Activated T-helper 2 cell treated with anti-CD3 and anti-CD28 coated beads, Interferon-gamma antibody, Interleukin-2, Interleukin-4, amounts not matched to agents 10 μg/mL and 5 μg/mL and 100 μg/mL, durations not matched to agents 14 hours and 24 hours and 36 hours (primary cell): Measurements from ENCODE around the gene CMTM5. TPM values are rescaled to one million over a fixed set of nuclear protein-coding genes. Genes with fewer than 3 reads are reported as not detected.

Source experiments
- DNase-seq: peaks from one replicate; pipeline ENCODE4 v3.0.0; 2021; ENCODE audit warnings: low spot score
- H3K27ac Mint-ChIP-seq: one replicate; pipeline ENCODE4 v1.8.0; 2021; ENCODE audit warnings: mixed read lengths
- H3K27me3 Mint-ChIP-seq: one replicate; pipeline ENCODE4 v1.8.0; 2021; ENCODE audit warnings: low read depth, mixed read lengths
- H3K36me3 Mint-ChIP-seq: one replicate; pipeline ENCODE4 v1.8.0; 2021; ENCODE audit warnings: low read depth, mixed read lengths
- H3K4me1 Mint-ChIP-seq: one replicate; pipeline ENCODE4 v1.8.0; 2021; ENCODE audit warnings: low read depth, mixed read lengths
- H3K4me3 Mint-ChIP-seq: one replicate; pipeline ENCODE4 v1.8.0; 2021; ENCODE audit warnings: low read depth, mild to moderate bottlenecking, moderate library complexity, mixed read lengths
- H3K9me3 Mint-ChIP-seq: one replicate; pipeline ENCODE4 v1.8.0; 2021; ENCODE audit warnings: mixed read lengths
- intact Hi-C: fragments of 100-400 bp; cut with micrococcal nuclease; formaldehyde crosslinking; loops from one replicate; pipeline ENCODE4 v1.15.1; 2023
- total RNA-seq: library from RNA; stranded (reverse); gene quantifications from 2 replicates; pipeline ENCODE4 v1.2.3, GENCODE V29; 2022

The CMTM5 gene
- total RNA-seq, 1 donor from 2014 or later, result not detected

GRCh38 chr14:23351681-23352505, 25.0 kb upstream of the CMTM5 start:
- DNase-seq, result no peak

DNA sequence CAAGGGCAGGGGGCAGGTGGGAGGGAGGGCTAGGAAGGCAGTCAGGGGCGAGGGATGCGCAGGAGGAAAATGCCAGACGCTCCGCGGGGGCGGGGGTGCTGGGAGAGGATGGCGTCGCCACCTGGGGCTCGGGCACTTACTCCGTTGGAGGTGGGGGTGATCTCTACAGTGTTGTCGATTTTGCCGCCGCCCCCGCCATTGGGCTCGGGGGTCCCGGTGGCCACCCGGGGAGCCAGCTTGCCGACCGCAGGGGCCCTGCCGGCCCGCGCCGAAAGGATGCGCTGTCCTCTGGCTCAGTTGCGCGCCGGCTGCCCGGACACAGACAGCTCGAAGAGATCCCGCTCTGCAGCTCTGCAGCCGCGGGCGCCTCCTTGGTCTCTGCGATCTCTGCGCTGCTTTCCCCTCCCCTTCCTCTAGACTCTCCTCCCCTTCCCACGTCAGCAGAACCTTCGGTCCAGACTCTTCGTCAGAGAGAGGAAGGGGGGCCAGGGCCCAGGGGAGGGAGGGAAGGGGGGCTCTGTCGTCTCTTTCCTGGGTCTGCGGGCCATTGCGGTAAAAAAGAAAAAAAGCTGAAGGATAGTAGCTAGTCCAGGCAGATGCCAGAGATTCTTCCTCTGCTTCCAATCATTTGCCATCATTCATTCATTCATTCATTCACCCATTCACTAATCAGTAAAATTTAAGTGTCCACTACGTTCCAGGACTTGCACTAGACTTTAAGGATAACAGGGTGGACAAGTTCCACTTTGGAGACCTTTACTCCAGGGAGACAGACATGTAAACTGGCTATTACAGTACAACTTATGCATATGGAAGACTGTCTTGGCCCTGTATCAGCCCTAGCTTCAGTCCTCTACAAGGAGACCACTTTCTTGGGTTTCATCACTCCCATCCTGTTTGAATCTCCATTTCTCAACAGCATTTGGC, 24.1 kb upstream of the CMTM5 start, which contains the start of gene SLC22A17:
Gene SLC22A17, minus strand, starts transcription at position 382 of the 927 bp plus-strand sequence.
- Mint-ChIP-seq H3K36me3 (no peaks in the 10 kb centered on the region), H3K9me3 (no peaks in the 10 kb centered on the region), H3K4me1 (peaks cover 3% of the 10 kb centered on the region), H3K27ac (no peak within 1 kb of the TSS), H3K27me3 (peaks cover 45% of the 10 kb centered on the region), H3K4me3 (peak within 1 kb of the TSS; percentile 72)
- intact Hi-C loops, result no loop called here
- DNase-seq, result peak; percentile 24

More at GRCh38 chr14:23351681-23352505, 25.0 kb upstream of the CMTM5 start:
- intact Hi-C loops, result no loop called here
- H3K4me3 Mint-ChIP-seq, result peak overlapping the region; percentile 45
- no peak overlapping the region for H3K27ac Mint-ChIP-seq
- peaks cover 3% of the 10 kb centered on the region for H3K4me1 Mint-ChIP-seq
- no peaks in the 10 kb centered on the region for H3K36me3 Mint-ChIP-seq
- peaks cover 45% of the 10 kb centered on the region for H3K27me3 Mint-ChIP-seq
- H3K9me3 Mint-ChIP-seq, result no peaks in the 10 kb centered on the region

DNA sequence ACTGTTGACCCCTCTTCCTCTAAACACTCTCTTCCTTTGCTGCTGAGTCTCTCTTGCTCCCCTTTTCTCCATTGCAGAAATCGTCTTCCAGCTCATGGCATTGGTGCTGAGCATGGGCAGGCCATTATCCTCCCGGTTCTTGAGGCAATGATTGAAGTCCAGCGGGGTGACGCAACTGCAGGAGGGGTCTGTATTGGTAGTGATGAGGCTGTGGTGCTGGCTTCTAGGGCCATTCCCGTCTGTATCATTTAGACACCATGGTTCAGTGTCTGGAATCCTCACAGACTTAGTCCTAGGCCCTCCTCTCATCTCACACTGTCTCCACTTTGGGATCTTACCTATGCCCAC, 23.4 kb upstream of the CMTM5 start:
- no peak overlapping the region for H3K27ac Mint-ChIP-seq
- peaks cover 45% of the 10 kb centered on the region for H3K27me3 Mint-ChIP-seq
- H3K4me3 Mint-ChIP-seq, result peak overlapping the region; percentile 72

GRCh38 chr14:23354990-23355389, 21.9 kb upstream of the CMTM5 start:
- Mint-ChIP-seq H3K4me3 (no peak overlapping the region), H3K27ac (no peak overlapping the region), H3K36me3 (no peaks in the 10 kb centered on the region)

More for the DNA sequence above, 23.4 kb upstream of the CMTM5 start:
- peaks cover 3% of the 10 kb centered on the region for H3K4me1 Mint-ChIP-seq
- no peaks in the 10 kb centered on the region for H3K36me3 Mint-ChIP-seq
- no peaks in the 10 kb centered on the region for H3K9me3 Mint-ChIP-seq
- intact Hi-C loops, result no loop called here
- no peak for DNase-seq

GRCh38 chr14:23355871-23356435, 20.9 kb upstream of the CMTM5 start:
- Mint-ChIP-seq H3K27ac (no peak overlapping the region), H3K9me3 (no peaks in the 10 kb centered on the region), H3K4me3 (no peak overlapping the region), H3K36me3 (no peaks in the 10 kb centered on the region), H3K27me3 (peaks cover 39% of the 10 kb centered on the region), H3K4me1 (peaks cover 3% of the 10 kb centered on the region)
- intact Hi-C loops, result no loop called here
- no peak for DNase-seq

More at GRCh38 chr14:23354990-23355389, 21.9 kb upstream of the CMTM5 start:
- Mint-ChIP-seq H3K27me3 (peaks cover 46% of the 10 kb centered on the region), H3K9me3 (no peaks in the 10 kb centered on the region), H3K4me1 (peaks cover 3% of the 10 kb centered on the region)
- no peak for DNase-seq
- intact Hi-C loops, result no loop called here

DNA sequence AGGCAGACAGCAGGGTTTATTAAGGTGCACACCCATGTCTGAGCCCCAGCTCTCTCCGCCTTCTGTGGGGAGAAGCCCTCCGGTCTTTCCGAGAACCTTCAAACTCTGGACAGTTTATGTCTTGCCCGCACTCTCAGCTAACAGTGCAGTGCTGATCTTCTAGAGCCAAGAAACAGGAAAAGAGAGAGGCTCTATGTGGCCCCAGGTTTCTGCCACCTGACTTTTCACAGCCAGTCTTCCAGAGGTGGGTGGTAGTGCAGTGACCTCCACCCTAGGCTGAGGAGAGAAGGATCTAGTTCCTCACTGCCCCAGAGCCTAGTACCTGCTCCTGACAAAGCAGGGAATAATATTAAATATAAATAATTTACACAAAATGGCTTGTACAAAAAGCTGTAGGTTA, 20.2 kb upstream of the CMTM5 start:
- H3K9me3 Mint-ChIP-seq, result no peaks in the 10 kb centered on the region
- intact Hi-C loops, result no loop called here
- no peak overlapping the region for H3K4me3 Mint-ChIP-seq
- H3K36me3 Mint-ChIP-seq, result no peaks in the 10 kb centered on the region
- no peak for DNase-seq
- H3K4me1 Mint-ChIP-seq, result peaks cover 3% of the 10 kb centered on the region
- H3K27ac Mint-ChIP-seq, result no peak overlapping the region
- peaks cover 36% of the 10 kb centered on the region for H3K27me3 Mint-ChIP-seq

DNA sequence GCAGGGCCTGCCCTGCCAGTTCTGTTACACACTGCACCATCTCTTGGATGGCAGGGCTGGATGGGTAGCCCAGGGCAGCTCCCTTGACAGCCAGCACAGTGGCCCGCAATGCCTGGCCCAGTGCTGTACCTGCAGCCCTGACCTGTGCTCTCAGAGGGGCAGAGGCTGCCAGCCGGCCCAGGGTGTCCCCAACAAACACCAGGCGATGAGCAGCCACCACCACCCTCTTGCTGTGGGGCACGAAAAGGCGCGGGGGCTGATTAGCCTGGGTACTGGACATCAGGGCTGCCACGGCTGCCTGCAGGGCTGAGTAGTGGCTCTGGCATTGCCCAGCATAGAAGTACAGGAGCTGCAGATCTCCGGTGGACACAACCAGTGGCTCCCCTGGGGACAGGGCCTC, 19.6 kb upstream of the CMTM5 start:
- H3K9me3 Mint-ChIP-seq, result no peaks in the 10 kb centered on the region
- H3K4me1 Mint-ChIP-seq, result peaks cover 3% of the 10 kb centered on the region
- DNase-seq, result no peak
- H3K4me3 Mint-ChIP-seq, result no peak overlapping the region
- H3K27ac Mint-ChIP-seq, result no peak overlapping the region
- peaks cover 36% of the 10 kb centered on the region for H3K27me3 Mint-ChIP-seq
- H3K36me3 Mint-ChIP-seq, result no peaks in the 10 kb centered on the region
- intact Hi-C loops, result no loop called here

- Mint-ChIP-seq H3K9me3 (no peaks in the 10 kb centered on the region), H3K4me1 (peaks cover under 1% of the 10 kb centered on the region), H3K36me3 (no peaks in the 10 kb centered on the region), H3K4me3 (no peak overlapping the region), H3K27me3 (peaks cover 33% of the 10 kb centered on the region), H3K27ac (no peak overlapping the region)
- intact Hi-C loops, result no loop called here
- DNase-seq, result no peak
These were observed 18.8 kb upstream of the CMTM5 start for GRCh38 chr14:23358042-23358441.

DNA sequence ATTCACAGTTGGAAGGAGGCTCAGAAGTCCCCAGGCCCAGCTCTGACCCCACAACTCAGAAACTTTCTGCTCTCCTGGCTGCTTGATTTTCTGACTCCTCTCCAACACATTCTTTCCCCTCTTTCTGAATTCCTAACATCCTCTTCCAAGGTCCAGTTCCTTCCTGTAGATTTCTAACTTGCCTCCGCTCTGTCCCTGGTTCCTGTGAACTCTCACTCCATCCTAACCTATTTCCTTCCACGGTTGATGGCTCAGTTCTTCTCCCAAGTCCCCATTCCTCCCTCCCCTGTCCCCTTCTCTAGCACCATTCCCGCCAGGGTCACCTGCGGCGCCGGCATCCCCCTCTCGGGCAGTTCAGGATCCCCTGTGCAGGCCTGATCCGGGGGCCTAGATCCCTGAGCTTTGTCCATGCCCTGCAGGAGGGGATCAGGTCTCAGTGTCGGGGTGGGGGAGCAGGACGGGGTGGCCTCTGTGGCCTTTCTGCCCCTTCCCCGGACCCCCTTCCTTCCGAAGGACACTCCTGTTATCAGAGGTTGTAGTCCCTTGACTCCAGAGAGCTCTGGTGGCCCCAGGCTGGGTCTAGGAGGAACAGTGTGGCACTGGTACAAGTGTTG, 18.2 kb upstream of the CMTM5 start:
- H3K4me1 Mint-ChIP-seq, result no peaks in the 10 kb centered on the region
- no peaks in the 10 kb centered on the region for H3K36me3 Mint-ChIP-seq
- no peaks in the 10 kb centered on the region for H3K9me3 Mint-ChIP-seq
- intact Hi-C loops, result no loop called here
- H3K27me3 Mint-ChIP-seq, result peaks cover 32% of the 10 kb centered on the region
- H3K27ac Mint-ChIP-seq, result no peak overlapping the region
- H3K4me3 Mint-ChIP-seq, result no peak overlapping the region
- DNase-seq, result no peak

GRCh38 chr14:23359167-23359626, 17.6 kb upstream of the CMTM5 start:
- DNase-seq, result no peak
- intact Hi-C loops, result no loop called here
- Mint-ChIP-seq H3K36me3 (no peaks in the 10 kb centered on the region), H3K9me3 (no peaks in the 10 kb centered on the region), H3K27me3 (peaks cover 32% of the 10 kb centered on the region), H3K4me3 (no peak overlapping the region), H3K4me1 (no peaks in the 10 kb centered on the region), H3K27ac (no peak overlapping the region)

DNA sequence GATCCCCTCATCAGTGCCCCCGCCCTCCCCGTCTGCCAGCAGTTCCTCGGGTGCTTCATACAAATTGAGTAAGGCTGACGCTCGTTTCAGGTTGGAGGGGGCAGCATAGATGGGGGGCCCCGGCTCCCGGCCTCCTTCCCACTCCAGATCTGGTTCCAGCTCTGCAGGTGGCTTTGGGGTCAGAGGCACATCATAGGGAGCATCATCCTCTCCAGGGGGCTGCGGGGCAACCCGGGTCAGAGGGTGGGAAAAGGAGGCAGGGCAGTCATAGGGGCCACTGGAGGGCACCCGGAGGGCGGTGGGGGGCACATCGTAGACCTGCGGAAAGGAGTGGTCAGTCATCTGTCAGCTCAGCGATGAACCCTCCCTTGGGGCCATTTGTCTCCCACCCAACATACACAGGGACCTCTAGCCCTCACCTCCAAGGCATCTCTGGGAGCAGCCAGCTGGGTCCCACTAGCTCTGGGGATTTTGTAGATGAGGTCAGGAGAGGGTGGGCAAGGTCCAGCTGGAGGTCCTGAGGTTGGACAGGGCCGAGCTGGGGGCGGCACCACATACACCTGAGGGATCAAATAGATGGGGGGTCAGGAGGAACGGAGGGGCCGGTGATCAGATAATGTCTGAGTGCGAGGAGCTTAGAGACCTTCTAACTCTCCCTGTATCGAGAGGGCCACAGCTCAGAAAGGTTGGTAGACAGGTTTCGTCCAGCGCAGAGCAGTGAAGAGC, 17.0 kb upstream of the CMTM5 start:
- DNase-seq, result no peak
- H3K27me3 Mint-ChIP-seq, result peaks cover 33% of the 10 kb centered on the region
- no peak overlapping the region for H3K27ac Mint-ChIP-seq
- H3K4me3 Mint-ChIP-seq, result no peak overlapping the region
- H3K4me1 Mint-ChIP-seq, result no peaks in the 10 kb centered on the region
- no peaks in the 10 kb centered on the region for H3K9me3 Mint-ChIP-seq
- intact Hi-C loops, result no loop called here
- H3K36me3 Mint-ChIP-seq, result no peaks in the 10 kb centered on the region

DNA sequence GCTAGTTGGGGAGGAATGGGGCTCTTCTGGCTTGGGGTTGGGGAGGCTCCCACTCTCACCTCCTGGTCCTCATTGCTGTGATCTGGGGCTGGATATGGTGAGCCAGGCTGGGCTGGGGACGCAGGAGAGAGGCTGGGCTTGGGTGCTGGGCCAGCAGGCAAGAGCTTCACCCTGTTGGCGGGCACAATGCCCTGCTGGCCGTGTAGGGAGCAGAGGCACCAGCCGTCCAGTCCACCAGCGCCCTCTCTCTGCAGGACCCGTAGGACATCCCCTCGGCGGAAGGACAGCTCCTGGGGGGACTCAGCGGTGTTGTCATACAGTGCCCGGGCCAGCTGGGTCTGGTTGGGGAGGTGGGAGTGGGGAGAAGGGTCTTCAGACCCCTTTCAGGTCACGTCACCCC, 16.4 kb upstream of the CMTM5 start:
- no peak overlapping the region for H3K4me3 Mint-ChIP-seq
- no peak for DNase-seq
- H3K36me3 Mint-ChIP-seq, result no peaks in the 10 kb centered on the region
- H3K27ac Mint-ChIP-seq, result no peak overlapping the region
- H3K27me3 Mint-ChIP-seq, result peaks cover 29% of the 10 kb centered on the region
- intact Hi-C loops, result no loop called here
- no peaks in the 10 kb centered on the region for H3K4me1 Mint-ChIP-seq
- no peaks in the 10 kb centered on the region for H3K9me3 Mint-ChIP-seq
